Ascending aorta (tissue), 2 donors: ENCODE data around the gene LMNB1. TPM values are rescaled to one million over a fixed set of nuclear protein-coding genes. Genes with fewer than 3 reads are reported as not detected.
A peak's percentile ranks its signal among the peaks of the same experiment; 100 is the strongest.
"Not testable (repeated sequence)": the region's sequence is repeated elsewhere in the genome, so short reads cannot be mapped to it uniquely, and the experiment has no call there.

Source experiments
- DNase-seq, 2 donors: peaks; one replicate each; pipeline ENCODE4 v3.0.0-alpha.2; 2019; ENCODE audit warnings: low spot score in 2 of 2
- H3K27ac ChIP-seq, 2 donors: fragments of 200-600 bp; sonication (generic); one replicate each; pipeline ENCODE4 v1.5.1; 2016 to 2017; ENCODE audit warnings: mild to moderate bottlenecking in 1 of 2
- H3K27me3 ChIP-seq: fragments of 200-600 bp; sonication (generic); one replicate; pipeline ENCODE4 v1.5.1; 2017
- H3K36me3 ChIP-seq, 2 donors: fragments of 200-600 bp; sonication (generic); one replicate each; pipeline ENCODE4 v1.5.1; 2016
- H3K4me1 ChIP-seq, 2 donors: fragments of 200-600 bp; sonication (generic); one replicate each; pipeline ENCODE4 v1.5.1; 2016 to 2017; ENCODE audit warnings: mild to moderate bottlenecking in 1 of 2
- H3K4me3 ChIP-seq, 2 donors: fragments of 200-600 bp; sonication (generic); one replicate each; pipeline ENCODE4 v1.5.1; 2016 to 2017; ENCODE audit warnings: mild to moderate bottlenecking in 1 of 2
- H3K9me3 ChIP-seq, 2 donors: fragments of 200-600 bp; sonication (generic); one replicate each; pipeline ENCODE4 v1.5.1; 2016
- intact Hi-C: fragments of 100-400 bp; cut with DNase I; formaldehyde crosslinking; loops from one replicate; pipeline ENCODE4 v1.15.1; 2023
- total RNA-seq: library from RNA; depleted of rRNA; stranded (reverse); fragments of >200 nt; gene quantifications from one replicate; pipeline ENCODE4 v1.1.0, GENCODE V29; 2016
- TF ChIP-seq, protein P1 (sequence below), 3 experiments: fragments of 200-600 bp in 2 of 3; fragments of 450-650 bp in 1 of 3; sonication (generic) in 2 of 3; IDR thresholded peaks; one replicate each; pipeline ENCODE4 v1.5.1; 2016 to 2019; ENCODE audit warnings: antibody characterized with exemption in 3 of 3, mild to moderate bottlenecking in 1 of 3, moderate library complexity in 1 of 3

LMNB1 gene, protein sequence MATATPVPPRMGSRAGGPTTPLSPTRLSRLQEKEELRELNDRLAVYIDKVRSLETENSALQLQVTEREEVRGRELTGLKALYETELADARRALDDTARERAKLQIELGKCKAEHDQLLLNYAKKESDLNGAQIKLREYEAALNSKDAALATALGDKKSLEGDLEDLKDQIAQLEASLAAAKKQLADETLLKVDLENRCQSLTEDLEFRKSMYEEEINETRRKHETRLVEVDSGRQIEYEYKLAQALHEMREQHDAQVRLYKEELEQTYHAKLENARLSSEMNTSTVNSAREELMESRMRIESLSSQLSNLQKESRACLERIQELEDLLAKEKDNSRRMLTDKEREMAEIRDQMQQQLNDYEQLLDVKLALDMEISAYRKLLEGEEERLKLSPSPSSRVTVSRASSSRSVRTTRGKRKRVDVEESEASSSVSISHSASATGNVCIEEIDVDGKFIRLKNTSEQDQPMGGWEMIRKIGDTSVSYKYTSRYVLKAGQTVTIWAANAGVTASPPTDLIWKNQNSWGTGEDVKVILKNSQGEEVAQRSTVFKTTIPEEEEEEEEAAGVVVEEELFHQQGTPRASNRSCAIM
- 1.3 TPM for total RNA-seq

DNA sequence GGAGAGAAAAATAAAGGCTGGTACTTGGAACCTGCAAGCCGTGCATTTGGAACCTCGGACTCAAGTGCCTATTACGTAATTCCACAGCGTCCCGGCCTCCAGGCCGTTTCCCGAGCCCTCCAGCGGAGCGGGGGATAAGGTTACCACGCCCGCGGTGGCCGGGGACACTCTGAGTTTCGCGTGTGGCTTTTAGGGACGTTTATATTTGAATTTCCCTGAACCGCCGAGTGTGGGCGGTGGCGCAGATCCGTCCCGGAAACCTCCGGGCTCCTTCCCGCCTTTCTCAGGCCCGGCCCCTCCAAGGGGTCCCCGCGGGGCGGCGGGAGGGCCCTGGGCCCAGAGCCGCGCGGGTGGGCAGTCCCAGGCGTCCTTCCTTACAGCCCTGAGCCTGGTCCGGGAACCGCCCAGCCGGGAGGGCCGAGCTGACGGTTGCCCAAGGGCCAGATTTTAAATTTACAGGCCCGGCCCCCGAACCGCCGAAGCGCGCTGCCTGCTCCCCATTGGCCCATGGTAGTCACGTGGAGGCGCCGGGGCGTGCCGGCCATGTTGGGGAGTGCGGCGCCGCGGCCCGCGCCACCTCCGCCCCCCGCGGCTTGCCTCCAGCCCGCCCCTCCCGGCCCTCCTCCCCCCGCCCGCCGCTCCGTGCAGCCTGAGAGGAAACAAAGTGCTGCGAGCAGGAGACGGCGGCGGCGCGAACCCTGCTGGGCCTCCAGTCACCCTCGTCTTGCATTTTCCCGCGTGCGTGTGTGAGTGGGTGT lies at the start of gene LMNB1:
TSS of gene LMNB1 (plus strand) at position 638 of the 758 bp plus-strand sequence. CDS start 373 bp downstream, outside the sequence.
- H3K27ac ChIP-seq: peak within 1 kb of the TSS; percentile 86 to 90

DNA sequence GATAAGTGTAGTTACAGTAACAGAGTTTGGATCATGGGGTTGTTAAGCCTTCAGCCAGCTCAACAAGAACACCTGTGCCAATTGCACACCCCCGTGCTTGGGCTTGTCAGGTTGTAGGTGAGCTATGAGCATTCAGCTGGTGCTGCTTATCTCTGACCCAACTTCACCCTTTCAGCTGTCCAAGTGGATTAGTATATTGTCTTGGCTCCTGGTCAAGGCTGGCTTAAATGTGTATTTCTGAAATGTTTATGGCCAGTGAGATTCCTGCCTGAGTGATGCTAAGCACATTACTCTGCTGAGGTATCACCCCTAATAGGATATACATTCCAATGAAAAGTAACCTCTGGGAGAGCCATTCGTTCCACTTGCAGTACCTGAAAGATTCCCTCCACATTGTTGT lies 44.2 kb upstream of the LMNB1 start:
- TF ChIP-seq, protein P1, sequence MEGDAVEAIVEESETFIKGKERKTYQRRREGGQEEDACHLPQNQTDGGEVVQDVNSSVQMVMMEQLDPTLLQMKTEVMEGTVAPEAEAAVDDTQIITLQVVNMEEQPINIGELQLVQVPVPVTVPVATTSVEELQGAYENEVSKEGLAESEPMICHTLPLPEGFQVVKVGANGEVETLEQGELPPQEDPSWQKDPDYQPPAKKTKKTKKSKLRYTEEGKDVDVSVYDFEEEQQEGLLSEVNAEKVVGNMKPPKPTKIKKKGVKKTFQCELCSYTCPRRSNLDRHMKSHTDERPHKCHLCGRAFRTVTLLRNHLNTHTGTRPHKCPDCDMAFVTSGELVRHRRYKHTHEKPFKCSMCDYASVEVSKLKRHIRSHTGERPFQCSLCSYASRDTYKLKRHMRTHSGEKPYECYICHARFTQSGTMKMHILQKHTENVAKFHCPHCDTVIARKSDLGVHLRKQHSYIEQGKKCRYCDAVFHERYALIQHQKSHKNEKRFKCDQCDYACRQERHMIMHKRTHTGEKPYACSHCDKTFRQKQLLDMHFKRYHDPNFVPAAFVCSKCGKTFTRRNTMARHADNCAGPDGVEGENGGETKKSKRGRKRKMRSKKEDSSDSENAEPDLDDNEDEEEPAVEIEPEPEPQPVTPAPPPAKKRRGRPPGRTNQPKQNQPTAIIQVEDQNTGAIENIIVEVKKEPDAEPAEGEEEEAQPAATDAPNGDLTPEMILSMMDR (IDR thresholded peaks at IDR 0.05): no peak
- H3K36me3 ChIP-seq: no peaks in the 10 kb centered on the region

More for the DNA sequence above, at the start of gene LMNB1:
- H3K27me3 ChIP-seq: no peaks in the 10 kb centered on the region
- DNase-seq: peak; percentile 78 to 97
- TF ChIP-seq, protein P1 (IDR thresholded peaks at IDR 0.05): peak in 2 of 3 experiments; percentile 28 to 35
- no peaks in the 10 kb centered on the region for H3K9me3 ChIP-seq
- peaks cover 0 to 7% of the 10 kb centered on the region in 2 donors for H3K4me1 ChIP-seq
- intact Hi-C loops: loop anchor here (2.0 to 5.0 kb wide), 4 partner anchors 179 to 741 kb away; partner anchors contain the start of genes ALDH7A1, MARCHF3 and PRRC1
- peak within 1 kb of the TSS; percentile 67 to 75 for H3K4me3 ChIP-seq
- no peaks in the 10 kb centered on the region for H3K36me3 ChIP-seq

DNA sequence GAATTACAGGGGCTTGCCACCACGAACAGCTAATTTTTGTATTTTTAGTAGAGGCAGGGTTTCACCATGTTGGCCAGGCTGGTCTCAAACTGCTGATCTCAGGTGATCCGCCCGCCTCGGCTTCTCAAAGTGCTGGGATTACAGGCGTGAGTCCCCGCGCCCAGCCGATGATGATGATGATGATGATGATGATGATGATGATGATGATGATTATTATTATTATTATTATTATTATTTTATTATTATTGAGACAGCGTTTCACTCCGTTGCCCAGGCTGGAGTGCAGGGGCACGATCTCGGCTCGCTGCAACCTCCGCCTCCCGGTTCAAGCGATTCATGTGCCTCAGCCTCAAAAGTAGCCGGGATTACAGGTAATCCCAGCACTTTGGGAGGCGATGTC lies 42.4 kb upstream of the LMNB1 start:
- intact Hi-C loops, H3K4me1 ChIP-seq, H3K27me3 ChIP-seq, H3K4me3 ChIP-seq, DNase-seq, H3K27ac ChIP-seq, H3K36me3 ChIP-seq, H3K9me3 ChIP-seq: not testable (repeated sequence)

More for the DNA sequence above, 44.2 kb upstream of the LMNB1 start:
- Histone ChIP-seq H3K27ac (no peak overlapping the region), H3K4me3 (no peak overlapping the region), H3K9me3 (no peaks in the 10 kb centered on the region), H3K4me1 (no peaks in the 10 kb centered on the region), H3K27me3 (no peaks in the 10 kb centered on the region)
- DNase-seq: no peak
- intact Hi-C loops: no loop called here

DNA sequence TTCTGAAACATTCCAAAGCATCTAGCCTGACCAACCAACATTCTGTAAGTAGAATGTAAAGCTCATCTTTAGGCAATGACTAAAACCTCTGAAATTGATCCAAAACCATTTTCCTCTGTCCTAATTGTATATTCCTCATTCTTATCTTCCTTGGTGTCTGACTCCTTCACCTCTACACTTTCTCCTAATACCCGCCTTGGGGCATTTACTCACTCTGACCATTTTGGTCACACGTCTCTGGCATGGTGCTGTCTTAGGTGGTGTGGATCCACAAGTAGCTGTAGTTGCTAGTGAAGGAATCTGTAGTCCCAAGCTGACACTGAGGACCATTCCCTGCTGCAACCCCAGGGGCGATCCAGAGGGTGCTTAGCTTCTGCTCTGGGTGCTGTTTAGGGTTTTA lies 40.8 kb upstream of the LMNB1 start:
- Histone ChIP-seq H3K27ac (no peak overlapping the region), H3K4me3 (no peak overlapping the region), H3K9me3 (no peaks in the 10 kb centered on the region), H3K36me3 (no peaks in the 10 kb centered on the region), H3K27me3 (no peaks in the 10 kb centered on the region), H3K4me1 (no peaks in the 10 kb centered on the region)
- intact Hi-C loops: no loop called here
- no peak for DNase-seq
- TF ChIP-seq, protein P1 (IDR thresholded peaks at IDR 0.05): no peak

DNA sequence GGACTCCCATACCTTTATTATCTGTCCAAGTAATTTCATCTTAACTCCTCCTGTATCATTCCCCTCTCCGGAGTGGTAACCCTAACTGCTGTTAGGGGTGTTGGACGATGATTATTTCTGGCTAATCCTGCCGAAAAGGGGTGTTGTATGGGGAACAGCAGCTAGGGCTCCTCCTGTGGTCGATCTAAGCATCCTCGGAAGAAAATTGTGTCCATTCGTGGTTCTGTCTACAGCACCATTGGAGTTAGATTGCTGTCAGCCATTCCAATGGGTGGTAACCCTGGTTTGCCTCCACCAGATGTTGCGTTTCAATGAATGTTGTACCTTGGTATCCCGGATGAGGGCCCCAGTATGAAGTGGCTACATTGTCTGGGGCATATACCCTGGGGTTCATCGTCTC lies 35.6 kb upstream of the LMNB1 start:
- Histone ChIP-seq H3K4me1 (no peaks in the 10 kb centered on the region), H3K9me3 (no peaks in the 10 kb centered on the region), H3K4me3 (no peak overlapping the region), H3K27me3 (no peaks in the 10 kb centered on the region), H3K36me3 (no peaks in the 10 kb centered on the region), H3K27ac (no peak overlapping the region)
- intact Hi-C loops: loop anchor here (10.0 kb wide), 1 partner anchor 63 kb away; no protein-coding TSS in a partner anchor
- DNase-seq: no peak
- TF ChIP-seq, protein P1 (IDR thresholded peaks at IDR 0.05): no peak
